Astrocyte (in vitro differentiated cells and primary cell): Measurements from ENCODE around the gene DIAPH3.
A peak's percentile ranks its signal among the peaks of the same experiment; 100 is the strongest.

Experiments
- EZH2 ChIP-seq: IDR thresholded peaks from 2 replicates; pipeline ENCODE4 v1.6.1; 2012; ENCODE audit warnings: mild to moderate bottlenecking, low read length, inconsistent platforms; ENCODE audit not compliant: insufficient read depth
- TF ChIP-seq, protein P1 (sequence below): IDR thresholded peaks from 2 replicates; pipeline ENCODE4 v1.5.1; 2011; ENCODE audit warnings: low read depth, mild to moderate bottlenecking, inconsistent platforms, low read length, moderate library complexity; ENCODE audit not compliant: insufficient read depth

DNA sequence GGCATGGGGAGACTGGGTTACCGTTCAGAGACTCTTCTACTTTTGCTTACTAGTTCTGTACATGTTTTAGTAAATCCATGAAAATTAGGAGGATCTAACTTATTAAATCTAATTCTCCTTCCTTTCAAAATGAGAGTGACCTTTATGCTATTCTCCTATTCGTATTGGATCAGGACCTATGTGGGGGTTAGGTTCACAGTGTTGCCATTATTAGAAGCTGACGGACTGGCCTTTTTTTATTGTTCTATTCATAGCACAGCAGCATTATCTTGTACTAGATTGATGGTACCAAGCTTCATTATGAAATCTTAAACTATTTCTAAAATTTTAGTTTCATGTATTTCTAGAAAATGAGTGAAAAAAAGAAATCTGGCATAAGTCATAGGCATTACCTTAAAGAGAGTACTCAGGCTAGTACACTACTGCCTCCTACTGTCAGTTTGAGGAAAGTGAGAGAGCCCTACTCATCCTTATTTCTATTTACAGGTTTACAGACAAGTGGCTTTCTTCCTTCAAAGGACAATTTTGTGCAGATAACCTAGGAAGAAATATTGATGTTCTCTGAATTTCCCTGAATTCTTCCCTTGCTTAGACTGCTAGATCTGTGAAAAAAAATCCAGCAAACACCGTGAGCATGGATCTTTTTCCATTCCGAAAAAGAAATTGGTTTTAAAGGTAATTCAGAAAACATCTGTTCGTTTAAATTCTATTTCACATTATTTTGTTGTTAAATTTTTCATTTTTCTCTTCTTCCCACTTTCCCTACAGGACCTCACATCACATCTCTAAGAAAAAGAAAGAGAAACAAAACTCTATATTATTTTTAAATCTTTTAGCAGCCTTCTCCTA, 485.5 kb downstream of the DIAPH3 start:
- TF ChIP-seq, protein P1, sequence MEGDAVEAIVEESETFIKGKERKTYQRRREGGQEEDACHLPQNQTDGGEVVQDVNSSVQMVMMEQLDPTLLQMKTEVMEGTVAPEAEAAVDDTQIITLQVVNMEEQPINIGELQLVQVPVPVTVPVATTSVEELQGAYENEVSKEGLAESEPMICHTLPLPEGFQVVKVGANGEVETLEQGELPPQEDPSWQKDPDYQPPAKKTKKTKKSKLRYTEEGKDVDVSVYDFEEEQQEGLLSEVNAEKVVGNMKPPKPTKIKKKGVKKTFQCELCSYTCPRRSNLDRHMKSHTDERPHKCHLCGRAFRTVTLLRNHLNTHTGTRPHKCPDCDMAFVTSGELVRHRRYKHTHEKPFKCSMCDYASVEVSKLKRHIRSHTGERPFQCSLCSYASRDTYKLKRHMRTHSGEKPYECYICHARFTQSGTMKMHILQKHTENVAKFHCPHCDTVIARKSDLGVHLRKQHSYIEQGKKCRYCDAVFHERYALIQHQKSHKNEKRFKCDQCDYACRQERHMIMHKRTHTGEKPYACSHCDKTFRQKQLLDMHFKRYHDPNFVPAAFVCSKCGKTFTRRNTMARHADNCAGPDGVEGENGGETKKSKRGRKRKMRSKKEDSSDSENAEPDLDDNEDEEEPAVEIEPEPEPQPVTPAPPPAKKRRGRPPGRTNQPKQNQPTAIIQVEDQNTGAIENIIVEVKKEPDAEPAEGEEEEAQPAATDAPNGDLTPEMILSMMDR = peak; percentile 96
- no peak for TF ChIP-seq EZH2
